Left lobe of liver (tissue), 2 donors: ENCODE results near the gene HERC3. TPM values are rescaled to one million over a fixed set of nuclear protein-coding genes. Genes with fewer than 3 reads are reported as not detected.

Experiments used
- ATAC-seq: fragments of 200-7000 bp; cut with Tn5 transposase; one replicate; pipeline ENCODE4 v1.9.1; 2020; ENCODE audit warnings: mild to moderate bottlenecking, moderate library complexity
- DNase-seq: peaks from one replicate; pipeline ENCODE4 v3.0.0-alpha.2; 2020; ENCODE audit warnings: low spot score
- total RNA-seq: library from RNA; stranded (reverse); gene quantifications from one replicate; pipeline ENCODE4 v1.2.1, GENCODE V29; 2021
- donor health status: DM: no; HTN: no; CAD: no; lungs with moderate emphysema.
- donor health status: DM: no; HTN: yes; CAD: no.

The HERC3 gene
- total RNA-seq, result 12.3 TPM

DNA sequence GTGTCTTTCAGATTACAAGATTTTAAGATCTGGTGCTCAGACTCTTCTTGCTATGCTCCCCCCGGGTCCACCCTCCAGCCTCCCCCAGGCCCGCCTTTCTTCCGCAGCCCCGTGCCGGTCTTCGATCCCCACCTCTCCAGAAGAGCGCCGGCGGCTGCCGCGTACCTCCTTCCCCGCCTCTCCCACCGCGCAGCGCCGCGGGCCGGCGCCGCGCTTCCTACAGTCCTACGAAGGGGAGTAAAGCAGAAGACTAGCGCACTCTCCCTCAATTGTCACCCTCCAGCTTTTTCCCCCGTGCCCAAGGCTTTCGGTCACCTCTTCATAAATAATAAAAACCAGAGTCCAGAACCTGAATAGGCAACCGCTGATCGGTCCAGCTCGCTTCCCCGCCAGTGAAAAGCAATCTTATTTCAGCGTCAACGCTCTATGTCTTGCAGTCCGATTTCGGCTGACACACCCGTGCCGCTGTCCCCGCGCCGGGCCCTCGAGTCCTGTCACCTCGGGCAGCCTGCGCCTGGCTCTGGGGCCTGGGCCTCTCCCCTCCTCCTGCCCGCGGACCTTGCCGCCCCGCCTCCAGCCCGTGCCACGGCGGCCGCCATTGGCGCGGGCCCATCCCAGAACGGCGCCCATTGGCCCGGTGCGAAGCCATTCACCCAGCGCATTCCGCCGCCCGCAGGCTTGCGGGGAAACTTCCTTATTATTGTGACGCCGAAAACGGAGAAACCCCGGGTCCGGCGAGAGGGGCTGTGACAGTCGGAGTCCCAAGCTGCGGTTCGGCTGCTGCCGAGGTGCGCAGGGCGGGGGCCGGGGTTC is at the start of gene HERC3:
Gene HERC3 (plus strand): TSS at position 694 of the 813 bp plus-strand sequence. CDS start 13,344 bp downstream, outside the sequence.
- peak; percentile 95 for DNase-seq

DNA sequence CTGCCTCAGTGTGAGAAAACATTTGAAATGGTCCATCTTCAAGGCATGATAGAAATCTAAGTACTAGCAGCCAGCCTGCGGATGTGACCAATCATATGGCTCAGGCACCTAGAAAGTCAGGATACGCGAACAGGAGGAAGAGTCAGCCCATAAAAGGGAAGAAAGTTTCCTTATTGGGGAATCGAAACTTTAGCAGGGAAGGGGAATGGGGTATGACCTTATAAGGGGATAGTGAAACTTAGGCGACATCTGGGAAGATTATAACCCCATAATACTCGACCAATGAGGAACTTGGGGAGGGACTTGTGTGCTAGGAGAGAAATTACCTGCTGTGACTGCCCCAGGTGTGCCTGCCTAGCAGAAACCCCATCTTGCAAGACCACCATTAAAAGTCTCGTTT is 42.5 kb upstream of the HERC3 start:
- DNase-seq, result no peak
- ATAC-seq, result no peak

More for the DNA sequence above, at the start of gene HERC3:
- ATAC-seq, result peak; percentile 93

DNA sequence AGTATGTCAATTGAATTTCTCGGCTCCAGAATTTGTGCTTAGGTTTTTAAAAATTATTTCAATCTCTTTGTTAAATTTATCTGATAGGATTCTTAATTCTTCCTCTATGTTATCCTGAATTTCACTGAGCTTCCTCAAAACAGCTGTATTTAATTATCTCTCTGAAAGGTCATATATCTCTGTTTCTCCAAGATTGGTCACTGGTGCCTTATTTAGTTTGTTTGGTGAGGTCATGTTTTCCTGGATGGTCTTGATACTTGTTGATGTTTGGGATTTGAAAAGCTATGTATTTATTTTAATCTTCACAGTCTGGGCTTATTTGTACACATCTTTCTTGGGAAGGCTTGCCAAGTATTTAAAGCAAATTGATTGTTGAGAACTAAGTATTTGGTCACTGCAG is 24.7 kb upstream of the HERC3 start:
- ATAC-seq, result no peak

DNA sequence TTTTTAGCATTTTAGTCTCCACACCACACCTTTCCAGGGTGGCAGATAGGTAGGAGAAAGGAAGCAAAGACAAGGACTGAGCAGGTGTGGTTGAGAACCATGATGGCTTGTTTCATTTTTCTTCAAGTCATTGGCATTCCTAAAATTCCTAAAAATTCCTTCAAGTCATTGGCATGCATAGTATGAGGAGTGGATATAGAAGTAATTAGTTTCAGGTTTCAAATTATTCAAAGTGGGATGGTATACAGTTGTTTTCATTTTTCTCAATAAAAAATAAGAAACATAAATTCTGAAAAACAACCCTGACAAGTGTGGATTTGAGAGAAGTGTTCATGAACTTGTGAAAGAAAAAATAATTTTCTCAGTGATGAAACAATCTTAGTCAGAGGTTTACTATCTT is 22.3 kb upstream of the HERC3 start:
- ATAC-seq (no peak), DNase-seq (no peak)

More for the DNA sequence above, 24.7 kb upstream of the HERC3 start:
- no peak for DNase-seq

DNA sequence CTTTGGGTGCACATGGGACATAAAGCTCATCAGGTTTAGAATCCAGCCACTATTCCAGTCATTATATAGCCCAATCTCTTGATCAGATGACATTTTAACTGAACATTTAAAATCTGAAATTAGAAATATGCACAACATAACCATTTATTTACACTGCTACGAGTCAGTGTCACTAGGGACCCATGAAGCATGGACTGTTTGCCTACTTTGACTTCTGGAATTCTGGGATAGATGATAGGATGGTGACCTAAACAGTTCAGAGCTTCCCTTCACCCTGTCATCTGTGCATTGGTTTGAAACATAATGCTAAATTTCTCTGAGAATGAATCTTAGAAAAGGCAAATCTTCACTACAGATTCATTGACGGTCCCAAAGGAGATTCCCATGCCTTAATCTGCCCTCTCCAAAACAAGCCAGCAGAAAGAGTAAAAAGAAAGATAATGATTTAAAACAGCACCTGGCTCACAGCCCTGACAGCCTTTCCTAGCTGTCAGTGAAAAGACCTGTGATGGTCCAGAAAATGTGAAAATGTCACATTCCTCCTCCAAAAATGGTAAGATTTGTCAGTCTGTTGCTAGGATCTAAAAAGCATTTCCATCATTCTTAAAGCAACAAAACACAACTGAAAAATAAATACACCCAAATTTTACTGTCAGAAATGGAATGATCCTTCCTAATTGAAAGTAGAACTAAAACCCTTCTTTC is 18.9 kb upstream of the HERC3 start:
- no peak for DNase-seq
- ATAC-seq, result no peak

DNA sequence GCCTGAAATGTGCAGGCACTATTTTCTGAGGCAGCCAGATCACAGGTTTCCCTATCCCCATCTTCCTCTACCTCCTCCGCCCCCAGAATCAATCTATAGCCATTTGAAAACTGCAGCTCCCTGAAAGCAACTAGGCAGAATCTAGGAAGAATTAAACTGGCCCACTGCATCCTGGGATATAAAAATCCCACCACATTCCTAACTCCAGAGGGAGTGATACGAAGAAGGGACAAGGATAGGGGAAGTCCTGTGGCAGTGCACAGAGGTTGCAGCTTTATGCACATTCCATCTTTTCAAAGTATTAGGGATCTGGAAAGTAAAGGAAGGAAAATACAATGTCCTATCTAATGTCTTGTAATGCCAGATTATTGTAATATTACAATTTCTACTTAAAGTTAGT is 18.3 kb upstream of the HERC3 start:
- DNase-seq (no peak), ATAC-seq (no peak)

DNA sequence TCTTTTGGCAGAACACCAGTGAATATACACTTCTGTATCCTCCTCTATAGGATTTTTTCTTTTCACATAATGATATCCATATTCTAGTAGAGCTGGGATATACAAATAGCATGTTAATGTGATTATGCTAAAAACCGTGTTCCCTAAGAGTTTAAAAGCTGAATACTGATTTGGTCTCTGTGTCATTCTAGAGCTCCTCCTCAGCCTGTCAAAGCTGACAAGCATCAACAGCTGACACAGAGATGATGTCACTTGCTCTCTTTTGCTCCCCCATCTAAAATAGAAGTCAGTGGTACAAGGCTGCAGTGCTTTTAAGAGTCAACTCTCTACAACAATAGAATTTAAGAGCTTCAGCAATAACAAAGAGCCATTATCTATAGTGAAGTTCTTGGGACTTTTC is 17.1 kb upstream of the HERC3 start:
- no peak for DNase-seq
- no peak for ATAC-seq

DNA sequence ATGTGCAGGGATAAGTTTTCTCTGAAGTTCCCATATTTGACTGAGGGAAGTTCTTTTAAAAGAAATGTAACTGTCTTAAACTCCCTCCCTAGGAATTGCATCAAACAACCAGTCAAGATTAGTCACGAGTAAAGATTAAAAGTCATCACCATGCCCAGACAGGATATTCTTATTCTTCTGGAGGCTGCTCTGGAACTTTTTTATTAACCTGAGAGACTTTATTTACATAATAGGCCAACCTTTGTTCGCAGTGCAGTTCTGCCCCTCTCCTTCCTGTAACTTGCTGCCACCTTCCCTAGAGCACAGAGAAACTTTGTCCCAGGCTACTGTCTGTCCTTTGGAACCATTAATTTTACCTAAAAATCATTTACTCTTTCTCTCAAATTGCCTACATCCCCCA is 9.8 kb upstream of the HERC3 start:
- ATAC-seq, result no peak
- no peak for DNase-seq

DNA sequence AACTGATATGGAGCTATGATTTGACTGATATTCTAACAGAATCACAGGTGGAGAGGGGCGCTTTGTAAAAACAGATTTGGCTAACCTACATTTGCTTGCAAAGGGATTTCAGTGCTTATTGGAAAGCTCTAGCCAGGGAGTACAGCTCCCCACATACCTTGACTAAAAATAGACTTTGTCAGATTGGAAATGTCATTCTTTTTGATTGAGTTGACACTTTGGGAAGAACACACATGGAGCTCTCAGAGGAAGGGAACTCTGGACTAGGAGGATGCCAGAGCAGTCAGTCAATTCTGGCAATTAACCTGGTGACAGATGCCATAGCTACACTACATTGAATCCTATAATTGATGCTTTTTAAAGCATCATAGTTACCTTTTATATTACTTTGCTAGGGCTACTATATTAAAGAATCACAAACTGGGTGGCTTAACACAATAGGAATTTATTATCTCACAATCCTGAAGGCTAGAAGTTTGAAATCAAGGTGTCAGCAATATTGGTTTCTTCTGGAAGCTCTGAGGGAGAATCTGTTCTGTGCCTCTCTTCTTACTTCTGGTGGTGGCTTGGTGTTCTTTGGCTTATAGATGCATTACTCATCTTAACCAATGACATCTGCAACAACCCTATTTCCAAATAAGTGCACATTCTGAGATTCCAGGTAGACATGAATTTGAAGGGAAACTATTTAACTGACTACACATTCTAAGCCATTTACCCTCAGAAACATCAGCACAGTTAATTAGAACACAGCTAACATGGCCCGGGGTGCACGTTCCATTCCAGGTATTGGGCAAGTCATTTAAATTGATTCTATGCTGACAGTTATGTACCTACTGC is 8.4 kb upstream of the HERC3 start:
- ATAC-seq (no peak), DNase-seq (no peak)

DNA sequence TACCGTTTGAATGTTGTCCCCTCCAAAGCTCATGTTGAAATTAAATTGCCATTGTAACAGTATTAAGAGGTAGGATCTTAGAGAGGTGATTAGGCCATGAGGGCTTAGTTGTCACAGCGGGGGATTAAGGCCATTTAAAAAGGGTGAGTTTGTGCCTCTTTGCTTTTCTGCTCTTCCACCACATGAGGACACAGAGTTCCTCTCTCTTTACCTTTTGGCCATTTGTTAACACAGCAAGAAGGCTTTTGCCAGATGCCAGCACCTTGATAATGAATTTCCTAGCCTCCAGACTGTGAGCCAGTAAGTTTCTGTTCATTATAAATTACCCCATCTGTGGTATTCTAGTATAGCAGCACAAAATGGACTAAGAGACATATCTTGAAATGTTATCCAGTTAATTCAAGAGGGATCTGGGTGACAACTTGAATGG is 7.8 kb upstream of the HERC3 start:
- ATAC-seq, result no peak
- DNase-seq, result no peak

DNA sequence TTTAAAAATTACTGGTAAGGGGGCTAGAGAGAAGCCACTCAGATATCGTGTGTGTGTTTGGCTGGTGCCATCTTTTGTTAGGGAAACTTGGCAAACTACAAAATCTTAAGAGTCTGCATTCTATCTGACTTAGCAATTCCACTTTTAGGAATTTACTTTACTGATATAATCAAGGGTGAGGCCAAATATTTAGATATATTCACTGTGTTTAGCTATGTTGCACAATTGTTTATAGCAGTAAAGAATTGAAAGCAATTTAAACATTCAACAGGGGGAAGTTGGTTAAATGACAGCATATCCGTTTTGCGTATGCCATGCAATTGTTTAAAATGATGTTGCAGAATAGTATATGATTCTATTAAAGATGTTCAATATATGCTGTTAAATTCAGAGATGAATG is 6.4 kb upstream of the HERC3 start:
- ATAC-seq (no peak), DNase-seq (no peak)

DNA sequence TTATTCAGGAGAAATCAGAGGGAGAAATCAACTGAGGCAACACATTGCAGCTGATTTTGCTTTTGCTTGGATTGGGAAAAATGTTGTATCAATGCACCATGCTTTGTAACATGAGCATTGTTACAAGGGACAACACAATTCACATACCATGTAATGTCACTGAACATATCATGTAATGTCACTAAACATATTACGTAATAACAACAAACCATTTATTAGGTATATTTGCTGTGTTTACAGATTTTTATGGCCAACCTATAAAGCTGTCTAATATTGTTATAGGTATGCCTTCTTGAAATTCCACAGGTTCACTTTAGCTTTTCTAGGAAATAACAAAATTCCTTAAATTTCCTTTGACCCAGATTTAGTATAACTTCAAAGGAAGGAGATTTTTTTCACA is 5.0 kb upstream of the HERC3 start:
- DNase-seq, result no peak
- no peak for ATAC-seq

DNA sequence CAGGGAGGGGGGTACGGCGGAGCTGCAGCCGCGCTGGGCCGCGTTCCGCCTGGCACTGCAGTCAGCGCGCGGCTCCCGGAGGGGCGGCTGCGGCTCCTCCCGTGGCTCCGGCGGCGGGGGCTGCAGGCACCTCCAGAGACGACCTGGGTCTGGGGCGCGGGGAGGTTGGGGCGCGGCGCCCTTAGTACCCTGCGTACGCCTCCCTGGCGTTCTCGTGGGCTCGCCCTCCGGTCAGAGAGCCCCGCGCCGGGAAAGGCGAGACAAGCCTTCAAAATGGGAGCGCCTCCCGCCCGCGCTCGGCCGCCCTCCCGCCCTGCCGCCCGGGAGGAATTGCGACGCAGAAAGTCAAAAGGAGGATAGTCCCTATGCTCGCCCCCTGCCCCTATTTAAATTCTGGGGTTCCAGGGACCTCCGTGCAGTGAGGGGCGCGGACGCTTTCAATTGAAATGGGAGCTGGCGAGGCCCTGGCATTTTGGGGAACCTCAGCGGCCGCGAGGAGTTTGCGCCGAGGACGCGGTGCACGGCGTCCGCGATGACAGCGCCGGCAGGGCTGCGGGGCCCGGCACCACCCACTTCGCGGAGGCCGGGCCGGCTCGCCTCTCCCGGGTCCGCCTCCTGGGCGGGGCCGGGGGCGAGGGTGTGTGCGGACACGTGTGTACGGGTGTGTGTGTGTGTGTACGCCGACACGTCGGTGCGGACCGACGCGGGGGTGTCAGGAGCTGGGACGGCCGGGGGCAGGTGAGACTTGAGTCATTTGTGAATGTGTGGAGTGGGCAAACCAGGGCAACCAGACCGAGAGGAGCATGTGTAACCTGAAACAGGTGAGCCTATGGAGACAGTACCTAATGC is 544 bp downstream of the HERC3 start:
- DNase-seq (peak; percentile 89), ATAC-seq (peak; percentile 91)

DNA sequence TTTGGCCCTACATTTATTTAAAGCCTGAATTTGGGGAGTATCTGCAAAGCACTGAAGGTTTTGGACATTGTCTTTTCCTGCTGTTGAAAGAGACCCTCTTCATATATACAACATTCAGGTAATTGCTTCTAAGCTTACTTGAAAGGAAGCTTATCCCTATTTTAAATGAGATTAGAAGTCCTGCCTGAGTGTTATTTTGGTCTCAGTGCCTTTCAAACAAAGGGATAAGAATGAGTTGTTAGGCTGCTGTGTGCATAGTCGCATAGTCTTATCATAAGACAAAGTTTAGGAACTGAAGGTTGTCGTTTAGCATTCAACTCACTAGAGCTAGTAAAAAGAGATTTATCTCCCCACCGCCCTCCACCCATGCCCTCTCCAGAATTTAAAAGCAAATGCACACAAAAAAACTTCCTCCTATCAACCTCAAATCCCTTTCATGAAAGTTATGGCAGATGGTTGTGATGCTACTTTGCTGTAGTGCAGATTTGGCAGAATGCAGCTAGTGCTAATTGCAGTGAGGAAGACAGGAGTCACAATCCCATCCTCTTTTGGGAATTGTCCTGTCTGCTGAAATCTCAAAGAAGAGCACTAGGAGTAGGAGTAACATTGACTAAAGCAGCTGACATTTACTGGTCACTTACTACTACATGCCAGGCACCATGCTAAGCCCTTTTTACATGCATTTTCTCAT is 5.8 kb downstream of the HERC3 start:
- ATAC-seq (no peak), DNase-seq (no peak)

DNA sequence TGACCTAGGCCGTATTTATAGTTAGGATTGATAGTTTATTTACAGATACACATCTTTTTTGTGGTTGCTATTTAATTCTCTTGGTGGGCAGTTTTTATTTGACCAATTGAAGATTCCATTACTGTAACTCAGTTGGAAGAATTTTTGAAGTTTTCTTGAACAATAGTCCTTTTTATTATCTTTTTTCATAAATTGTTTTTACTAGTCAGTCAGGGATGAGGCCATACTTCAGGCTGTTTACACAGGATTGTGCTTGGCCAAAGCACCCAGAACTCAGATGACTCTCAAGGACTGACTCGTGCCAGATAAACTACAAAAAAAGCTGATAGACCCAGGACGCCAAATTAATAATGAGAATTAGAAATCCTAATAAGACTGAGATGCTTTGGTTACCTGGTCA is 7.0 kb downstream of the HERC3 start:
- ATAC-seq, result no peak
- no peak for DNase-seq

DNA sequence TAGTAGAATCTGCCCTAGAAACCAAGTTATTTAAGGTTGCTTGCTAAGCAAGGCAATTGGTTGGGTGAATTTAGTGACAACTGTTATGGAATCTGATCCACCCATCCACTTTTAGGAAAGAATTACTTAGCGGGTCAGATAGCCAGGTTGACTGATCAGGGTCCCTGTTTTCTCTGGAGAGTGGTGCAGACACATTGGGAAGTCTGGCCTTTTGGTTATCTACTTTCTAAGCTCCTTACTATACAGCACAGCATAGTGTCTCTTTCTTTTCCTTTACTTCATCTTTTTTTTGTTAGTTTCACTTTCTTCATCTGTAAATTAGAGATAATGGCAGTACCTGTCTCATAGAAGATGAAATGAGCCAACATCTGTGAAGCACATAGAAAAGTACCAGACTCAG is 7.4 kb downstream of the HERC3 start:
- ATAC-seq (no peak), DNase-seq (no peak)

DNA sequence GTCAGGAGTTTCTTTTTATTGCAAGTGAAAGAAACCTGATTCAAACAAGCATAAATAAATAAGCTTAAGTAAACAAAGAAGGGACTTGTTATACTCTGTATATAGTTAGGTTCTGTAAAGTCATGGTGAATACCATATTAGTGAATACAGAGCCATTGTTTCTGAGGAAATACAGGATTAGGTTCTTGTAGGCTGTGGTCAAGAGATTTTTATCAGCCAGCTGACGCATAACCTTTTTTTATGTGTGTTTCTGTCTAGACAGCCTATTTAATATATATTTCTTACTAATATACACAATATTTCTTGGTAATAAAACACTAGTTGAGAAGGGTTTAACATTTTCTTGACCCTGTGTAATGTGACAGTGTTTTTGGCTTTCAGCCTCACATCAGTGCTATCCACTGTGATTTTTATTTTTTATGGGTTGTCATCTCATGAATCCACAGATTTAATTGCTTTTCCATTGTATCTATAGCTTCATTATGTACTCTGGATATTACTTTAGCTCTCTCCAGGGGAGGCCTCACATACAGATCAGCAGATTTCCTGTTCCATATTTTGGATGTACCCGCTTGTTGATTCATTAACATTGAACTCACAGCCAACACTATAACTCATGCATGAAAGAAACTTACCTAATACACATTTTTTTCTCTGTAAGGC is 8.0 kb downstream of the HERC3 start:
- no peak for DNase-seq
- ATAC-seq, result no peak

DNA sequence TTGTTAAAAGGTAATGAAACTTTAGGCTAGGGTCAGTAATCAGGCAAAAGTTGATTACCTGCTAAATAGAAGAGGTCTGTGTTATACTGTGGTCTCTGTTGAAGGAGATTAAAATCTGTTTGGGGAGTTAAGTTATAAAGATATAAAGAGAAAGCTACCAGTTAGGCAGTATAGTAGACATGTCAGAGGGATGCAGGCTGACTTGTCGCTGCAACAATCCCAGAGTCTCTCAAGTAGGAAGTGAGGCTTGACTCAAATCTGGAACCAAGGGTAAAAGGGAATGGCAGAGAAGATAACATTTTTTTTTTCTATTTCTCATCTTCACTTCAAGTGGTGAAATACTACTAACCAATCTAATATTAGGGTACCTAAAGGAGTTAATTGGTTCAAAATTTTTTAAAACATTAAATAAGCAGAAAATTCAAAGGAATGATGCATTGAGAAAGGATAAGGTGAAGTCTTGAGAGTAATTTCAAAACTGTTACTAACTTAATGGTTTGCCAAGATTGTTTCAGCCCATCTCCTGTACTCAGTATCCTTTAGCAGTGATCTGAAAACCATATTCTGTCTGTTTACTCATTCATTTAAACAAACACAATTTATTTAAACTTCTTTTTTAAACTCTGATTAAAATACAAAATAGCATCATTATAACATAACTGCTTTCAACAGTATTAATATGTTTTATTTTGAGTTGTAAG is 12.8 kb downstream of the HERC3 start:
- ATAC-seq, result no peak
- DNase-seq, result no peak

DNA sequence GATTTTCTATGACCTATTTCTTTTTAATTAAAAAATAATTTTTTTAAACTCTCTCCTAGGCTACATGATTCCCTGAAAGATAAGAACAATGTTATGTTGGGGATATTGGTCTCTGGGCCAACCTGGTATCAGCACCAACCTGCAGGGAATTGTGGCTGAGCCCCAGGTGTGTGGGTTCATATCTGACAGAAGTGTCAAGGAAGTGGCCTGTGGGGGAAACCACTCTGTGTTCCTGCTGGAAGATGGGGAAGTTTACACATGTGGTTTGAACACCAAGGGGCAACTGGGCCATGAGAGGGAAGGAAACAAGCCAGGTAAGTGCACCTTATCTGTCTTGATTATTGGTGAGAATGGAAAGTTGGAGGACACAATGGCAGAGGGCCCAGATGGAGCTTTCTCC is 13.5 kb downstream of the HERC3 start:
- DNase-seq (no peak), ATAC-seq (no peak)
